ENCODE data around the gene DNMBP.
"Not testable (repeated sequence)": the region's sequence is repeated elsewhere in the genome, so short reads cannot be mapped to it uniquely, and the experiment has no call there.

The DNMBP gene

DNA sequence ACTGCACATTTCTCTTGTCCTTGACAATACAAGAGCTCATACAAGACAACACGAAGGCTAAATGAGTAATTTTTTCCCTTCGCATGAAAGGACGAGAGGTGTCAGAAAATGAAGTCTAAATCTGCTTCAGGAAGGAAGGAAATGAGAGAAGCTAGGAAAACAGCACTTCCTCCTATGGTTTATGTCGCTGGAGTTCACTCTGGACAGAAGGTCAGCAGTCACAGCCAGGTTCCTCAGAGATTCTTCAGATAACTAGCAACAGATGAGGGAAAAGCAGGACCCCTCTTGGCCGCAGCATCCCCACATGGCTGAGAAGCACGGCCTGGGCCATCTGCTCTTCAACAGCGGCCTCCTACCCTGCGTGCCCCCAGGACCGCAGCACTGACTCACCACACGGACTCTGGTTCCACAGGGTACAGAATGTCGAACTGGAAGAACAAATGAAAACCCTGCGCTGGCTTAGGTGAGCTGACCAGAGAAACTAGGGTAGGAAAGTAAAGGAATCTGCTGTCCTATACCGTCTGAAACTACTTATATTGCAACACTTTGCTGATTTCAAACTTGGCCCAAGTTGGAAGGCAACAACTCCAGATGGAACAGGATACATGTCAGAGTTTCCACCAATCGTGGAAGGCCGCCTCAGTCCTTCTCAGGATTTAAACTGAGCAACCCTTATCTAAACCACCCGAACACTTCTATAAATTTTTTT is 26.3 kb downstream of the DNMBP start:
- no peak for DNase-seq

DNA sequence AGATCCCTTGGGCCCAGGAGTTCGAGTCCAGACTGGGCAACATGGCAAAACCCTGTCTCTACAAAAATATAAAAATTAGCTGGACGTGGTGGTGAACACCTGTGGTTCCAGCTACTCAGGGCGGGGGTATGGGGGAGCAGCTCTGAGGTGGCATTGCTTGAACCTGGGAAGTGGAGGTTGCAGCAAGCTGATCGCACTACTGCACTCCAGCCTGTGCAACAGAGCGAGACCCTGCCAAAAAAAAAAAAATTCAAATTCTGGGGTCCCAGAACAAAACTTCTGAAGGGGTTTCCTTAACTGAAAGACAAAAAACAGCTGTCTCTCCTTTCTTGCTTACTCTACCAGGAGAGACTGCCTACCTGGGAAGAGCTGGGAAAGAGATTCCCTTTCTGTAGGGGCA is 27.0 kb downstream of the DNMBP start:
- DNase-seq, result no peak

DNA sequence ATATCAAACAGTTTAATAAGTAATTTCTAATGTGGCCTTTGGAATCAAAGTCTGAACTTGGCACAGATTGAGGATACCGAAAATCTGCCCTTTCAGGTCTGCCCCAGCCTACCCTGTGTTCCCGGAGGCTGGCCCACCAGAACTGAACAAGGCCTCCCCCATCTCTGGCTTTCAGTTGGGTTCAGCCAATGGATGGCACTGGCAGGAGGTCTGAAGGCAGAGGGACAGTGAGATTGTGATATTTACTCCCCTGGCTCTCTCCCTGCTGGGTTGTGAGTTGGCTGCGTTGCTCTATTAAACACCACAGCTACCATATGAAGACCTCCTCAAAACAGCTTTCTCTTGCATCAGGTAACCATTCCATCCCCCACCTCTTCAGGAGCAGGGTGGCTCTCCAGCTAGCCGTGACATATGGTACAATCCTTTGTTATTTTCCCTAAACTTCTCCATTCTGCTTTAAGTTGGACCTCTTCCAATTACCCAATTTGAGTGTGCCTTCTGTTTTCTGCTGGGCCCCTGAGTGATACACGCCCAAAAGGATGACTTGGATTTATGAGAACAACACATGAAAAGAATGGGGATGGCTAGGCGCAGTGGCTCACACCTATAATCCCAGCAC is 28.1 kb downstream of the DNMBP start:
- peak; percentile 93 for DNase-seq

DNA sequence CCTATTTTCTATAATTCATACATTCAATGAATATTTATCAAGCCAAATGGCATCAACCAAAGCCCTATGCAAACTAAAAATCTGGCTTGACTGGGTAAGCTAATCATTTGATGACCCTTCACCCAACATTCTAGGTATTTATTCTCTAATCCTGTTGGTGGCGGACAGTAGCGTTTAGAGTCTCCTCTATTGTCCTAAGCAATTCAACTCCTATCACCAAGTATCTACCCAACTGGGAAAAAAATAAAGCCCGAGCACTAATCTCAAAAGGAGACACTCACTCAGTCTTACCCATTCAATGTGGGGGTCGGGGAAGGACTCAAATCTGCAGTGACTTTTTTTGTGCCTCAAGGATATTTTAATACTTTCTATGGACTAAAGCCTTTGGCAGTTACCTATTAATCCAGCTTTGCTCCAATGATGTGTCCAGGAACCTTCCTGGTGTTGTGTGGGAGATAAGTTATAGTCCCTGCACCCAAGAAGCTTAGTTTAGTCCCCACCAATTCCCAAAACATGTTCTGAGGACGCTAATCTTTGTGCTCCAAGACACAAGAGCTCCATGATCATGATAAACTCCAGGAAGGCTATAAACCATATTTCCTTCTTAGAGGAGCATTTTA is 30.6 kb downstream of the DNMBP start:
- no peak for DNase-seq

DNA sequence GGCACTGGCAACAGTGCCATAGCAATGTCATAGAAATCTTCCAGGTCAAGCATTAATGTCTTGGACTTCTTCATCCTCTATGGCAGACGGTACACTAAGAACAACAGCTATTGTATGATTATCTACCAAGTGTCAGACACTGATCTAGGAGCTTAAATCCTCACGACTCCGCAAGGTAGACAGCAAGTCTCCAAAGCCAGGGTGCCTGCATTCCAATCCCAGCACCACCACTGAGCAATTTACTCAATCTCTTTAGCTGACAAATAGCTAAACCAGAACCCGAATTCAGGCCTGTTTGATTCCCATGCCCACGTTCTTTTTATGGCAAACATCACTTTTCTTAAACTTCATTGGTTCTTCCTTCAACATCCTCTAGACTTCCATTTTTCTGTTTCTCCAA is 31.8 kb downstream of the DNMBP start:
- DNase-seq, result no peak

DNA sequence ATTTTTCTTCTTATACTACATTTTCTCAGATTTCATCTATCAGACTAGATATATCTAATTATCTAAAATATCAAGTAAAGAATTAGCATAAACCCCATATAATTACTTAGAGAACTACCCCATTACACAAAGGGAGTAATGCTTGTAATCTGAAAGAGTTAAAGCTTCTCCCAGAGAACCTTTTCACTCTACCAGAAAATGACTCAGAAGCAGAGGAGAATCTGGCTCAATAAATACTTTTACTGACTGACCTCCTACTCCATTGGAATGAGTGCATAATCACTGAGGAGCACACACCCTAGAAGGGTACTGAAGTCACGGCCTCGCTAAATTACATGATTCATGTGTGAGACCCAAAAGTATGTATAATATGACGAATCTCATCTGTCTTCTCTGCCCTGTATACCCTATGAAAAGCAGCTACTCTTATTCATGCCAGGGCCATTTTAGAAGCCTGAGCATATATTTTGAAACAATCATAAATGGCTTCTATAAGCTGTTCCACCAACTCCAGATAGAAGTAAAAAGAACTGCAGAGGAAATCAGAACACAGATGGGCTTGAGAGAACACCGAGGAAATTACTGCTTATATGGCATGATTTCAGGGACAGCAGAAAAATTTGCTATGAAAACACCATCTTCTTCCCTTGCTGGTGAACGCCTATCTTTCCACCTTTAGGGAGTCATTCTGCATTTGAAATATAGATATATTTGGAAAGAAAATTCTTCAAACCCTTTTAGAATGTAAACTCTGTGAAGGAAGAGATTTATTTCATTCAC is 32.7 kb downstream of the DNMBP start:
- peak; percentile 4 for DNase-seq

DNA sequence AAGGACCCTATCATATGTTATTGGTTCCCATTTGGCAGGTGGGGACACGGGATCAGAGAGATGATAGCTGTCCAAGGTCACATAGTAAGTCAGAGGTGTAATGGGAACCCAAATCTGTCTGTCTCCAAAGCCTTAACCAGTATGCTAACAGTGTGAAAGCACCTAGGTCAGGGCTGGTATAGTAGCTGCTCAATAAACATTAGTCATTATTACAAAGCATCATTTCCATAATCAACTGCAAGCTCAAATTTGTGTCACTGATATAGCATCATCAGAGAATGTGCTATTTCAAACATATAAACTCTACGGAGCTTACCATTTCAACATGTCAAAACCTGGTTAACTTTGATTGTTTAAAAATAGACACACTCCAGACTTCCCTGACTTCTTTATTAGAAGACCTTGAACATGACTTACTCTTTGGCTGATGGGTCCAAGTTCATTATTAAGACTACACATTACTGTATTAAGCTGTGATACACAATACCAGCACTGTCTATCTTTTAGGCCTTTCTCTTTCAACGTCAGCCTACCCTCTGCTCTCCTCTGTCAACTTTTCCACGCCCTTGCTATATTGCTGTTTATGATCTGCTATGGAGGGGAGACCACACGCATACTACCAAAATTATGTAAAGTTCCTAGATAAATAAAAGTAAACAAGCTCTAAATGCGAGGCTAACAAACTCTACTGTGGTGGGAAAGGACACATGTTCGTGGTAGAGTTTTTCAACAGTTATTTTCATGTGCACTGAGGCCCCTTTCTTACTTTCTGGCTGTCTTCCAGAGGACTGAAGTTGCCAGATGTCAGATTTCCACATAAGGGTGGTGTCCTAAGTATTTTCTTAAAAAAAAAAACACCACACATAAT is 33.6 kb downstream of the DNMBP start:
- peak; percentile 31 for DNase-seq

DNA sequence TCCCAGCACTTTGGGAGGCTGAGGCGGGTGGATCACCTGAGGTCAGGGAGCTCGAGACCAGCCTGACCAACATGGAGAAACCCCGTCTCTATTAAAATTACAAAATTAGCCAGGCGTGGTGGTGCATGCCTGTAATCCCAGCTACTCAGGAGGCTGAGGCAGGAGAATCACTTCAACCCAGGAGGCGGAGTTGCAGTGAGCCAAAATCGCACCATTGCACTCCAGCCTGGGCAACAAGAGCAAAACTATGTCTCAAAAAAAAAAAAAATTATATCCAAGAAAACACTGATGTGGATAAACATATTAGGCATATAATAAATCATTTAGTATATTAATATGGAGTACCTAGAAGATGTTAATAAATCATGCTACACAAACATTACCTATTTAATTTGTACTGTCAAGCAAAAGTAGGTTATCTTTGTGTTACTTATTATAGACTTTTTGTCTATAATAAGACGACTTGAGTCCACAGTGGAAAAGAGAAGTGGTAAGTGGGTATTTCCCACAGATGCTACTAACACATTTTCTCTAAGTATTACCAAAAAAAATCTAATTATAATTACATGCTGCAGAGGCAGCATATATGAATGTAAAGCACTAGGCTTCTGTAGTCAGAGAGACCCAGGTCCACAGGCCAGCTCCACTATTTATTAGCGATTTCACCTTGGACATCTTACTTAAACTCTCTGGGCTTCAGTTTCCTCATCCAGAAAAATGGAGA is 34.5 kb downstream of the DNMBP start:
- no peak for DNase-seq

DNA sequence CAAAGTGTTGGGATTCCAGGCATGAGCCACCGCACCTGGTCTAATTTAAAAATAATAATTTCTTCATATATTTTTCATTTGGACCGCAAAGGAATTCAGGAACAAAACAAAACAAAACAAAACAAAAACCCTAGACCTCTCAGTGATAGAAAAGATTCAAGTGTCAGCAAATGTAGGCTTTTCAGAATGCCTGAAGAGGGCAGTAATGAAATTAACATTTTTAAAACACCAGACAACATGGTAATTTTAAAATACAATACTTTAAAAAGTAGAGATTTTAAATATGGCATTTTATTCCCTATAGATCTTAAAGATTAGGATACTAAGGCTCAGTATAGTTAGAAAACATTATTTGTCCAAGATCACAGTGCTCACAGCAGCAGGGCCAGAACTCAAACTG is 36.6 kb downstream of the DNMBP start:
- no peak for DNase-seq

DNA sequence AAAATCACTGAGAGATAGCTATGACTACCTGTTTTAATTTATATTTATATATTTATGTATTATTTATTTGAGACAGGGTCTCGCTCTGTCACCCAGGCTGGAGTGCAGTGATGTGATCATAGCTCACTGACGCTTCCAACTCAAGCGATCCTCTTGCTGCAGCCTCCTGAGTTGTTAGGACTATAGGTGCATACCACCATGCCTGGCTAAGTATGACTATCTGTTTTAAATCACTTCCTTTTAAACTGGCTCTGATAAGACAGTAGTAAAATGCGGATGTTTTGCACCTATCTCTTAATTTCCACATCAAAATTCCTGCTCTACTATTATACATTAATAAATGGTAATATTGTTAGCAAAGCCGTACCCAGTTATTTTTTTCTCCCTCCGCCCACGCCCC is 41.8 kb downstream of the DNMBP start:
- no peak for DNase-seq

DNA sequence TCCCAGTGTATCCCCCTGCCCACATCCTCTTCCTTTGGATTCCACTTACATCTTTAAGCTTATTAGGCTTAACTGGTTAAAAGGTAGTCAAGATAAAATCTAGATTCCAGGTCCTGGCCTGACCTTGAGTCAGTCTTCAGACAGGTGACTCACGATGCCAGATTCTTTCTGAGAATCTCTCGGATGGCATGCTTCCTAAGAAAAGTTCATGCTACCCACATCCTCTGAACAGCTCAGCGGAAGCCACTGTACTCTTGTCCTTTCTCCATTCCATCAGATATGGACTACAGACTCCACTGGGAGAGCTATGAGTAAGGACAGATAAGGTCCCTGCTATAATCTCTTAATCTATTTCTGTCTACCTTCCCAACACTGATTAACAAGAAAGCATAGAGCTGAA is 43.4 kb downstream of the DNMBP start:
- DNase-seq, result no peak

DNA sequence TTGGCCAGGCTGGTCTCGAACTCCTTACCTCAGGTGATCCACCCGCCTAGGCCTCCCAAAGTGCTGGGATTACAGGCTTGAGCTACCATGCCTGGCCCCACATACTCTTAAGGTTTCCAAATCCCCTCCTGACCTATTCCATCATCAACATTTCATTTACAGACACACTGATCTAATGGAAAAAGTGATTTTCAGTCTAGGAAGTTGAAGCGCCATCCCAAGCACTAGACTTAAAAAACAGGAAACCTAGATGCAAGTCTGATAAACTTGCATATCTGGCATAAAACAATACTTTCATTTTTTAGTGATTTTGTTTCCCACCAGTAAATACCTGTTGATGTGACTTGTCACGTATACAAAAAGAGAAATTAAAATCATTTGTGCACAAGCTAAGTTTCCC is 44.0 kb downstream of the DNMBP start:
- no peak for DNase-seq

DNA sequence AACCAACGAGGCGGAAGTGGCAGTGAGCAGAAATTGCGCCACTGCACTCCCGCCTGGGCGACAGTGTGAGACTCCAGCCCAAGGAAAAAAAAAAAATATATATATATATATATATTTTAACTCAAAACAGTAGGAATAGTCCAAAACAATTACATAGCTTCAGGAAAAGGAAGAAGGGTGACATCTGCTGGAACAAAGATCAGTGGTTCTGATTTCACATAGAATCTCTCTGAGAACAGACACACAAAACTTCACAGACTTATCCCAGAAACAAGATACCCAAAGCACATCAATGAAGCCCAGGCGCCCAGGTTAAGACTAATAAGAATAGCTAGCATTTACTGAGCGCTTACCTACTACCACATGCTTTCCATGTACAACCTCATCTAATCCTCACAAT is 45.0 kb downstream of the DNMBP start:
- peak; percentile 1 for DNase-seq

DNA sequence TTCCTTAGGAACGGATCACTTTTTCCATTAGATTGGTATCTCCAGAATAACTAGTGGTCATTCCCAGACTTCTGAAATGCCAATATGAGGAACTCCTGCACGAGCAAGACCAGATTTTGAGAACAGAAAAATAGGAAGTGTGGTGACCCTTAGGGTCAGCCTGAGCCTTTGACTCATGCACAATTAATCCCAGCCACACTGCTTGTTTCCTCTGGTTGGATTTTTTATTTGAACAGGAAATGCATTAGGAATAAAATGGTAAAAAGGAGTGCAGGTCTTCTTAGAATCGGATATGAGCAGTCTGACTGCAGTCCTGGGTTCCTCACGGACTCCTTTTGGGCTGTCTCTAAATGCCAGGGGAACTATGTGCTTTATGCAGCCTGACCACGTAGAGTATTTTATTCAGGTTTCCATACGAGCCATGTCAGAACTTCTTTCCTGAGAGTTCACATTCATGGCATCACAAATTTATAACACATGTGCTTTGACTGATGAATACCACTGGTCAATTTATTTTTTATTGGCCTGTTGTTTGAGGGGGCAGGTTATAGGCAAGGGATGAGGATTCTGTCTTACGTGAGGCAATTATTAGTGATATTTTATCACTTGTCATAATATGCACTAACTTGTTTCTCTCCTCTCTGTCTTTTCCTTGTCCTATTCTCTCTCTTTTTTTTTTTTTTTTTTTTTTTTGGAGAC is 46.1 kb downstream of the DNMBP start:
- DNase-seq, result not testable (repeated sequence)

DNA sequence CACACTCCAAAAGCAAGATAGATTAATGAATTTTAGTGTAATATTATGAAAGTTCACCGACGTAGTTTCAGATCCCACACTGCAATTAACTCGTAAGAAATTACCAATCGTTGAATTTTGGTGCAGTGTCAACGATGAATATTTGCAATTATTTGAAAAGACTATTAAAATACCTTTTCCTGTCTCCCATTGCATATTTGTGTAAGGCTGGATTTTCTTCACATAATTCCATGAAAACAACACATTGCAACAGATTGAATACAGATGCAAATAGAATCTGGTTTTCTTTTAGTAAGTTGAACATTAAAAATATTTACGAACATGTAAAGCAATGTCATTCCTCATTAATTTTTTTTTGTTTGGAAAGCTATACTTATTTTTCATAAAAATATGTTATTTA is 50.9 kb downstream of the DNMBP start:
- DNase-seq, result no peak

DNA sequence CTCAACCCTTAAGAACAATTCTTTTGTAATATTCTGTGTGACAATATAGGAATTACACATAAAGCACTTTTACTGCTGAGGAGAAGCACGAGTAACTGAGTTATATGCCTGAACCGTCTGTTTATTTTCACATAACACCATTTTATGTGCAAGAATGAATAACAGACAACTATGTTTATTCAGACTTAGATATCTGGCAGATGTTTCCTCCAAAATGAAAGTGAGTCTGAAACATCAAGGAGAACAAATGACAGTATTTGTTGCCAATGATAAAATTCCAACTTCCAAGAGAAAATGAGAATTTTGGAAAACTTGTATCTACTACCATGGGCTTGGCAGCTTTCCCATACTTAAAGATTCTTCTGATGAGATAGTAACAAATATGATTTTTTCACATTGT is 51.4 kb downstream of the DNMBP start:
- no peak for DNase-seq

DNA sequence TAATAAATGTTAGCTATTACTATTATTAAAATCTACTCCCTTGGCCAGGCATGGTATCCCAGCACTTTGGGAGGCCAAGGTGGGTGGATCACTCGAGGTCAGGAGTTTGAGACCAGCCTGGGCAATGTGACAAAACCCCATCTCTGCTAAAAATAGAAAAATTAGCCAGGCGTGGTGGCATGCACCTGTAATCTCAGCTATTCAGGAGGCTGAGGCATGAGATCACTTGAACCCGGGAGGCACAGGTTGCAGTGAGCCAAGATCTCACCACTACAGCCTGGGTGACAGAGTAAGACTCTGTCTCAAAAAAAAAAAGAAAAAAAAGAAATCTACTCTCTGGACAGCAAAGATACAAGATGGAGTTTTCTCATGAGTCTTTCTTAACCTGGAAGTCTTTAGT is 56.2 kb downstream of the DNMBP start:
- not testable (repeated sequence) for DNase-seq

DNA sequence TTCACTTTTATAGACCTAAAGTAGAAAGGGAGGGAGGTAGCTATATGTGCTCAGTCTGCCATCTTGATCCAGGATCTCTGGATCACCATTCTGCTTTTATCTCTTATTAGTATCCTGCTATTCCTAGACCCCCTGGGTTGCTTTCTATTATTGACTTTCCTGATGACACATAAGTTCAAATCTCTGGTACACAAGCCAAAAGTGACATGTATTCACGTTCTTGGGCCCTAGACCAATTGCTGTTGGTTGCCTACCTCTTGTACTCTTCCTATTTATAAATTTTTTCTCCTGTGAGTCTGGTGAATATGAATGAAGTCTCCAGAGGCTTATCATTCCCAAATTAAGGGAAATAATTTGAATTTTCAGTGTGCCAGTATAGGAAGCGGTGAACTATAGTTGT is 56.9 kb downstream of the DNMBP start:
- DNase-seq, result no peak

DNA sequence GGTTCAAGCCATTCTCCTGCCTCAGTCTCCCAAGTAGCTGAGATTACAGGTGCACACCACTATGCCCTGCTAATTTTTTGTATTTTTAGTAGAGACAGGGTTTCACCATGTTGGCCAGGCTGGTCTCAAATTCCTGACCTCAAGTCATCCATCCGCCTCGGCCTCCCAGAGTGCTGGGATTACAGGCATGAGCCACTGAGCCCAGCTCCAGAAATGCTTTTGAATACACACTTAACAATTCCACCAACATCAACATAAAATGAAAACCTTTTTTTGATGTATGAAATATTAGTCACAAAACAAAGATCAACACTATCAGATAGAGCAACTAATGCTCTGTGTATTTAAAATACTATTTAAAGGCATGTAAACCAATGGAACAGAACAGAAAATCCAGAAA is 63.7 kb downstream of the DNMBP start:
- not testable (repeated sequence) for DNase-seq

DNA sequence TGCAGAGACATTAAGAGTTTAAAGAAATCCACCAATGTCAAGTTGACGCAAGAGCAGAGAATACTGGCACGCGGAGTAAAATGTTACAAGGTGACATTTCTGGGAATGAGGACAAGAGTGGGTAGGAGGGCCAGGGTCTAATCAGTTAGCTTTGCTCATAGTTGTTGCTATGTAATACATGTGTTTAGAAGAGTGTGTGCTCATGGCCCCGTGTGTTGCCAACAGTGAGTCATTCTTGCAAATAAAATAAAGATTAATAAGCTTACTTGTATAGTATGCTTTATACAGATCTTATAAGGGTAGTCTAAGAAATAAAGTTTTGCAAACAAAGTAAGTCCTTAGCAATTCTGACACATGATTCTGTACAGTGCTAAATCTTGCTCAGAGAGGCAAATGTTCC is 64.5 kb downstream of the DNMBP start:
- DNase-seq, result no peak

DNA sequence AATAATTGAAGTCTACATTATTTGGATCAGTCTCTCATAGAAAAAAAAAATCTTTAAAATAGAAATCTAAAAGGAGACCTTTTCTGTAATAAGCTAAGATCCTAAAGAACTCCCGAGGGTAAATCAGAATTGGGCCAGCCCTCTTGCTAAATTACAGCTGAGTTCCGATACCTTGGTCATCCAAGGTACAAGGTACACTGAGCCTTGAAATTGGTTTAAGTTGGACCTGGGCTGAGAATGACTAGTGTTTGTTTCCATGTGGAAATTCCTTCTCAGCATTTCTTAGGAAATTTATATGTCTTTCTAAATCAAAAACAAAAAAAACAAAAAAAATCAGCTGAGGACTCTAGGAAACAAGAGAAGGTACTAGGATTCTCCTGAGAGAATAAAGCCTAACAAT is 64.9 kb downstream of the DNMBP start:
- no peak for DNase-seq

All from NCI-H69 (cell line).